ENCODE measurements around the gene STAM2. TPM values are rescaled to one million over a fixed set of nuclear protein-coding genes. Genes with fewer than 3 reads are reported as not detected.
"Not testable (repeated sequence)": the region's sequence is repeated elsewhere in the genome, so short reads cannot be mapped to it uniquely, and the experiment has no call there.

Gene STAM2
- total and polyA plus RNA-seq, 3 donors from 2014 or later: 35.7 to 47.6 (median 37.7) TPM

GRCh38 chr2:152166633-152167032 is 8.9 kb downstream of the STAM2 start:
- Histone ChIP-seq H3K4me3 (no peak overlapping the region), H3K4me1 (peaks cover 14% of the 10 kb centered on the region), H3K9me3 (no peaks in the 10 kb centered on the region), H3K27ac (no peak overlapping the region), H3K27me3 (no peaks in the 10 kb centered on the region), H3K36me3 (ENCODE audit: low read depth, missing control alignments) (no peaks in the 10 kb centered on the region)
- TF ChIP-seq POLR2A (IDR thresholded peaks at IDR 0.05): no peak
- no peak for TF ChIP-seq CTCF (IDR thresholded peaks at IDR 0.05)
- DNase-seq: no peak
- intact Hi-C loops (cut with DNase I; ENCODE audit: low total_unique reads): loop anchor here (10.0 kb wide), 1 partner anchor 132 kb away; no protein-coding TSS in a partner anchor
- 36 to 45% methylated on average over 3 of the region's 3 CpGs for WGBS, 2 donors

GRCh38 chr2:152165780-152166179 is 9.8 kb downstream of the STAM2 start:
- no peak for DNase-seq
- Histone ChIP-seq H3K4me3 (no peak overlapping the region), H3K36me3 (ENCODE audit: low read depth, missing control alignments) (no peaks in the 10 kb centered on the region), H3K27me3 (no peaks in the 10 kb centered on the region), H3K4me1 (peaks cover 13% of the 10 kb centered on the region), H3K9me3 (no peaks in the 10 kb centered on the region), H3K27ac (no peak overlapping the region)
- no peak for TF ChIP-seq CTCF (IDR thresholded peaks at IDR 0.05)
- intact Hi-C loops (cut with DNase I; ENCODE audit: low total_unique reads): loop anchor here (10.0 kb wide), 1 partner anchor 131 kb away; no protein-coding TSS in a partner anchor
- WGBS, 2 donors: 83 to 89% methylated on average over 7 of the region's 7 CpGs

GRCh38 chr2:152165306-152165705 is 10.3 kb downstream of the STAM2 start:
- no peak for DNase-seq
- Histone ChIP-seq H3K4me3 (no peak overlapping the region), H3K27ac (no peak overlapping the region), H3K9me3 (no peaks in the 10 kb centered on the region), H3K4me1 (peaks cover 13% of the 10 kb centered on the region), H3K36me3 (ENCODE audit: low read depth, missing control alignments) (no peaks in the 10 kb centered on the region), H3K27me3 (no peaks in the 10 kb centered on the region)
- WGBS, 2 donors: 75 to 83% methylated on average over 7 of the region's 7 CpGs
- intact Hi-C loops (cut with DNase I; ENCODE audit: low total_unique reads): loop anchor here (10.0 kb wide), 1 partner anchor 131 kb away; no protein-coding TSS in a partner anchor
- TF ChIP-seq CTCF (IDR thresholded peaks at IDR 0.05) (no peak), POLR2A (IDR thresholded peaks at IDR 0.05) (no peak)

GRCh38 chr2:152163669-152164068 is 11.9 kb downstream of the STAM2 start:
- WGBS, 2 donors: 73 to 78% methylated on average over 5 of the region's 5 CpGs
- H3K27ac ChIP-seq; H3K27me3 ChIP-seq; H3K4me3 ChIP-seq; H3K9me3 ChIP-seq; H3K36me3 ChIP-seq (ENCODE audit: low read depth, missing control alignments); DNase-seq: not testable (repeated sequence)
- intact Hi-C loops (cut with DNase I; ENCODE audit: low total_unique reads): loop anchor here (10.0 kb wide), 1 partner anchor 129 kb away; no protein-coding TSS in a partner anchor
- H3K4me1 ChIP-seq: peaks cover 13% of the 10 kb centered on the region

GRCh38 chr2:152162141-152162540 is 13.4 kb downstream of the STAM2 start:
- no peak for DNase-seq
- 94 to 98% methylated on average over 3 of the region's 3 CpGs for WGBS, 2 donors
- Histone ChIP-seq H3K4me3 (no peak overlapping the region), H3K36me3 (ENCODE audit: low read depth, missing control alignments) (no peaks in the 10 kb centered on the region), H3K9me3 (no peaks in the 10 kb centered on the region), H3K4me1 (peaks cover 7% of the 10 kb centered on the region), H3K27ac (no peak overlapping the region), H3K27me3 (no peaks in the 10 kb centered on the region)
- no peak for TF ChIP-seq CTCF (IDR thresholded peaks at IDR 0.05)
- TF ChIP-seq POLR2A (IDR thresholded peaks at IDR 0.05): no peak
- intact Hi-C loops (cut with DNase I; ENCODE audit: low total_unique reads): loop anchor here (10.0 kb wide), 1 partner anchor 127 kb away; no protein-coding TSS in a partner anchor
